Nephron (organoid): ENCODE results near the gene TTLL12.
A peak's percentile ranks its signal among the peaks of the same experiment; 100 is the strongest.

Source experiments
- H3K27ac Mint-ChIP-seq, 3 experiments: 2 replicates each; pipeline ENCODE4 v1.8.0; 2020; ENCODE audit warnings: mixed read lengths in 3 of 3, mild to moderate bottlenecking in 2 of 3, moderate library complexity in 1 of 3
- H3K27me3 Mint-ChIP-seq: 2 replicates; pipeline ENCODE4 v1.8.0; 2021; ENCODE audit warnings: low read depth, mild to moderate bottlenecking, moderate library complexity, mixed read lengths
- H3K36me3 Mint-ChIP-seq: 2 replicates; pipeline ENCODE4 v1.8.0; 2020; ENCODE audit warnings: low read depth, mixed read lengths
- H3K4me1 Mint-ChIP-seq: 2 replicates; pipeline ENCODE4 v1.8.0; 2020; ENCODE audit warnings: mixed read lengths
- H3K4me3 Mint-ChIP-seq, 3 experiments: 2 replicates each; pipeline ENCODE4 v1.8.0; 2020; ENCODE audit warnings: mild to moderate bottlenecking in 3 of 3, mixed read lengths in 3 of 3, moderate library complexity in 2 of 3
- H3K9me3 Mint-ChIP-seq: 2 replicates; pipeline ENCODE4 v1.8.0; 2020; ENCODE audit warnings: mixed read lengths
- TF ChIP-seq, protein P1 (sequence below), 3 experiments: fragments of 200-600 bp; sonication (generic); IDR thresholded peaks; one replicate each; pipeline ENCODE4 v1.5.0; 2021; ENCODE audit warnings: antibody characterized with exemption in 3 of 3; ENCODE audit not compliant: unreplicated experiment in 3 of 3

The TTLL12 gene

GRCh38 chr22:43197271-43197941, 10.5 kb upstream of the TTLL12 start:
- Mint-ChIP-seq H3K4me1 (no peaks in the 10 kb centered on the region), H3K9me3 (no peaks in the 10 kb centered on the region), H3K36me3 (peaks cover under 1% of the 10 kb centered on the region), H3K4me3 (no peak overlapping the region), H3K27ac (no peak overlapping the region), H3K27me3 (peaks cover 9% of the 10 kb centered on the region)
- TF ChIP-seq, protein P1, sequence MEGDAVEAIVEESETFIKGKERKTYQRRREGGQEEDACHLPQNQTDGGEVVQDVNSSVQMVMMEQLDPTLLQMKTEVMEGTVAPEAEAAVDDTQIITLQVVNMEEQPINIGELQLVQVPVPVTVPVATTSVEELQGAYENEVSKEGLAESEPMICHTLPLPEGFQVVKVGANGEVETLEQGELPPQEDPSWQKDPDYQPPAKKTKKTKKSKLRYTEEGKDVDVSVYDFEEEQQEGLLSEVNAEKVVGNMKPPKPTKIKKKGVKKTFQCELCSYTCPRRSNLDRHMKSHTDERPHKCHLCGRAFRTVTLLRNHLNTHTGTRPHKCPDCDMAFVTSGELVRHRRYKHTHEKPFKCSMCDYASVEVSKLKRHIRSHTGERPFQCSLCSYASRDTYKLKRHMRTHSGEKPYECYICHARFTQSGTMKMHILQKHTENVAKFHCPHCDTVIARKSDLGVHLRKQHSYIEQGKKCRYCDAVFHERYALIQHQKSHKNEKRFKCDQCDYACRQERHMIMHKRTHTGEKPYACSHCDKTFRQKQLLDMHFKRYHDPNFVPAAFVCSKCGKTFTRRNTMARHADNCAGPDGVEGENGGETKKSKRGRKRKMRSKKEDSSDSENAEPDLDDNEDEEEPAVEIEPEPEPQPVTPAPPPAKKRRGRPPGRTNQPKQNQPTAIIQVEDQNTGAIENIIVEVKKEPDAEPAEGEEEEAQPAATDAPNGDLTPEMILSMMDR (IDR thresholded peaks at IDR 0.05; ENCODE audit: unreplicated experiment in 3 of 3): no peak

DNA sequence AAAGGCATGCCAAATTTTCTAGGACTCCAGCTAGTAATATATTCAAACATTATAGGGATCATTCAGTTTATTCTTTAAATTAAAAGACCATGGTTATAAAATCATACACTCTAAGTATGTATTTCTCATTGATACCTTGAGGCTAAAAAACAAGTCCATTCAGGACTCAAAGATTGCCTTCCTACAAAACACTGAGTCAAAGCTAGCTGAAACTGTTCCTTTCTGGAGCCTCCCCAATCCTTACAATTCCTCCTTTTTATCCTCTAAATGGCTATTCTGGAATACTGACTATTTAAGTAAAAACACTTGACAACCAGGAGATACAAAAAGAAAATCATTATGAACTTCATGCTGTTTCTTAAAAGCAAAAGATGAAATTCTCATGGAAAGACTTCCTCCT, 4.9 kb upstream of the TTLL12 start:
- H3K4me3 Mint-ChIP-seq: peak overlapping the region in 1 of 3 experiments; percentile 49
- no peak overlapping the region for H3K27ac Mint-ChIP-seq
- H3K9me3 Mint-ChIP-seq: peaks cover 4% of the 10 kb centered on the region
- no peaks in the 10 kb centered on the region for H3K36me3 Mint-ChIP-seq
- peaks cover 7% of the 10 kb centered on the region for H3K4me1 Mint-ChIP-seq
- H3K27me3 Mint-ChIP-seq: peaks cover 19% of the 10 kb centered on the region
- TF ChIP-seq, protein P1 (IDR thresholded peaks at IDR 0.05; ENCODE audit: unreplicated experiment in 3 of 3): no peak

GRCh38 chr22:43188829-43189545, 2.1 kb upstream of the TTLL12 start:
- Mint-ChIP-seq H3K27ac (peak overlapping the region; percentile 68 to 77 (median 75)), H3K4me3 (peak overlapping the region; percentile 65 to 80 (median 75)), H3K27me3 (peaks cover 16% of the 10 kb centered on the region), H3K4me1 (peaks cover 12% of the 10 kb centered on the region), H3K36me3 (no peaks in the 10 kb centered on the region), H3K9me3 (peaks cover 4% of the 10 kb centered on the region)
- TF ChIP-seq, protein P1 (IDR thresholded peaks at IDR 0.05; ENCODE audit: unreplicated experiment in 3 of 3): no peak

GRCh38 chr22:43187171-43188099, 501 bp upstream of the TTLL12 start:
- TF ChIP-seq, protein P1 (IDR thresholded peaks at IDR 0.05; ENCODE audit: unreplicated experiment in 3 of 3): peak; percentile 77 to 78 (median 78)
- peaks cover 4% of the 10 kb centered on the region for H3K9me3 Mint-ChIP-seq
- H3K4me3 Mint-ChIP-seq: peak overlapping the region; percentile 80 to 84 (median 83)
- peaks cover 11% of the 10 kb centered on the region for H3K27me3 Mint-ChIP-seq
- H3K27ac Mint-ChIP-seq: peak overlapping the region; percentile 77 to 94 (median 92)
- H3K4me1 Mint-ChIP-seq: peaks cover 12% of the 10 kb centered on the region
- no peaks in the 10 kb centered on the region for H3K36me3 Mint-ChIP-seq

- H3K27ac Mint-ChIP-seq: peak overlapping the region in 2 of 3 experiments; percentile 28 to 57
- H3K27me3 Mint-ChIP-seq: peaks cover 4% of the 10 kb centered on the region
- H3K4me1 Mint-ChIP-seq: peaks cover 12% of the 10 kb centered on the region
- TF ChIP-seq, protein P1 (IDR thresholded peaks at IDR 0.05; ENCODE audit: unreplicated experiment in 3 of 3): no peak
- H3K9me3 Mint-ChIP-seq: no peaks in the 10 kb centered on the region
- H3K36me3 Mint-ChIP-seq: peaks cover 7% of the 10 kb centered on the region
- peak overlapping the region; percentile 75 to 81 (median 78) for H3K4me3 Mint-ChIP-seq
These were observed 1.1 kb downstream of the TTLL12 start for GRCh38 chr22:43185860-43186261.
